Keratinocyte (primary cell): ENCODE measurements around the gene CCL8.
A peak's percentile ranks its signal among the peaks of the same experiment; 100 is the strongest.

Experiments
- EZH2 ChIP-seq: IDR thresholded peaks from one replicate; pipeline ENCODE4 v1.6.1; 2012; ENCODE audit warnings: inconsistent platforms, mild to moderate bottlenecking, low read length, moderate library complexity
- TF ChIP-seq, protein P1 (sequence below), 3 experiments: IDR thresholded peaks in 1 of 3; conservative IDR thresholded peaks in 1 of 3; optimal IDR thresholded peaks in 1 of 3; 2 replicates in 2 of 3; 3 replicates in 1 of 3; pipeline versions ENCODE3 to v1.5.1; 2011; ENCODE audit warnings: low read length in 3 of 3, mild to moderate bottlenecking in 3 of 3, moderate library complexity in 2 of 3, control low read depth in 1 of 3, inconsistent platforms in 1 of 3; ENCODE audit not compliant: insufficient read depth in 2 of 3; ENCODE audit errors: extremely low read depth in 1 of 3

DNA sequence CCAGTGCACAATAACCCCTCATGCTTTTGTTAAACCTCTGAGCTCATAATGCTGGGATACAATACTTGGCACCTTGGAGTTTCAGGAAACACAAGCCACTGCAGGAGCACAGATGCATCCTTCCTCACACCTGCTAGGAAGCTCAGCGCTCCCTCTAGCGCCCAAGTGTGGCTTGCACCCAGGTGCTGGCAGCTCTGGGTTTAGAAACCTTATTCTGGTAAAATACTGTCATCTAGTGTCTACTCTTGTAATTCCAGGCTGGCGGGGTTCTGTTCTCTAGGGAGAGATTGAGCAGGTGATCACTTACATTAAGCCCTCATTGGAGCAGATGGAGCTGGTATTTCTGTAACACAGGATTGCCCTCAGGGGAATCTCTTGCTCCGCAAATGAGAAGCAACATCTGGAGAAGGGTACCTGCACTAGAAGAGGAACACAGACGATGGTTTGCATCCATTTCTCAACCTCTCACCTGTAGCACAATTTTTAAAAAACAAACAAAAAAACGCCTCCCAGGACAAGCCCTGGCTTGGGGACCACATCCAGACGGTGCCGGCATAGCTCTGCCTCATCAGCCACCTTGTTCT, 42.3 kb downstream of the CCL8 start:
- TF ChIP-seq, protein P1, sequence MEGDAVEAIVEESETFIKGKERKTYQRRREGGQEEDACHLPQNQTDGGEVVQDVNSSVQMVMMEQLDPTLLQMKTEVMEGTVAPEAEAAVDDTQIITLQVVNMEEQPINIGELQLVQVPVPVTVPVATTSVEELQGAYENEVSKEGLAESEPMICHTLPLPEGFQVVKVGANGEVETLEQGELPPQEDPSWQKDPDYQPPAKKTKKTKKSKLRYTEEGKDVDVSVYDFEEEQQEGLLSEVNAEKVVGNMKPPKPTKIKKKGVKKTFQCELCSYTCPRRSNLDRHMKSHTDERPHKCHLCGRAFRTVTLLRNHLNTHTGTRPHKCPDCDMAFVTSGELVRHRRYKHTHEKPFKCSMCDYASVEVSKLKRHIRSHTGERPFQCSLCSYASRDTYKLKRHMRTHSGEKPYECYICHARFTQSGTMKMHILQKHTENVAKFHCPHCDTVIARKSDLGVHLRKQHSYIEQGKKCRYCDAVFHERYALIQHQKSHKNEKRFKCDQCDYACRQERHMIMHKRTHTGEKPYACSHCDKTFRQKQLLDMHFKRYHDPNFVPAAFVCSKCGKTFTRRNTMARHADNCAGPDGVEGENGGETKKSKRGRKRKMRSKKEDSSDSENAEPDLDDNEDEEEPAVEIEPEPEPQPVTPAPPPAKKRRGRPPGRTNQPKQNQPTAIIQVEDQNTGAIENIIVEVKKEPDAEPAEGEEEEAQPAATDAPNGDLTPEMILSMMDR (optimal IDR thresholded peaks at IDR 0.05 in 1 of 3, IDR thresholded peaks at IDR 0.05 in 1 of 3, conservative IDR thresholded peaks at IDR 0.05 in 1 of 3; ENCODE audit: extremely low read depth in 1 of 3, insufficient read depth in 2 of 3, low read length in 3 of 3), result peak; percentile 95 to 100 (median 100)
- TF ChIP-seq EZH2, result no peak
